ENCODE results near the gene ALOX12. TPM values are rescaled to one million over a fixed set of nuclear protein-coding genes. Genes with fewer than 3 reads are reported as not detected.
"Not testable (repeated sequence)": the region's sequence is repeated elsewhere in the genome, so short reads cannot be mapped to it uniquely, and the experiment has no call there.

The ALOX12 gene
- total RNA-seq, 1 experiment from 2014 or later, result not detected

GRCh38 chr17:7046127-7046724 lies 50.4 kb downstream of the ALOX12 start:
- H3K36me3 Mint-ChIP-seq (ENCODE audit: insufficient read depth, unreplicated experiment), result no peaks in the 10 kb centered on the region
- ChIA-PET CTCF (interaction anchor here (0.7 to 5.9 kb wide), 31 partner anchors 9 to 716 kb away, joined by 3 to 124 read pairs (median 4); partner anchors contain the start of genes SLC16A13 and WRAP53), POLR2A (interaction anchor here (0.6 to 2.1 kb wide), 8 partner anchors 9 to 284 kb away, joined by 3 to 19 read pairs (median 6); partner anchors contain the start of genes ACADVL, DLG4 and SLC16A13)
- no peak for TF ChIP-seq CTCF (IDR thresholded peaks at IDR 0.05; ENCODE audit: unreplicated experiment)
- BruUV-seq (replicated peaks), result no TSS peak
- H3K27me3 Mint-ChIP-seq (ENCODE audit: insufficient read depth, unreplicated experiment), result no peaks in the 10 kb centered on the region
- H3K9me3 Mint-ChIP-seq (ENCODE audit: unreplicated experiment), result no peaks in the 10 kb centered on the region
- no peak overlapping the region for H3K4me3 Mint-ChIP-seq (ENCODE audit: unreplicated experiment)
- peaks cover 11% of the 10 kb centered on the region for H3K4me1 Mint-ChIP-seq (ENCODE audit: insufficient read depth, unreplicated experiment)
- peak overlapping the region; percentile 32 for H3K27ac Mint-ChIP-seq (ENCODE audit: low read depth, unreplicated experiment)
- DNase-seq (ENCODE audit: unreplicated experiment), result no peak
- intact Hi-C loops (cut with micrococcal nuclease), result loop anchor here (5.0 kb wide), 3 partner anchors 251 to 391 kb away; partner anchors contain the start of genes FGF11 and TMEM102

DNA sequence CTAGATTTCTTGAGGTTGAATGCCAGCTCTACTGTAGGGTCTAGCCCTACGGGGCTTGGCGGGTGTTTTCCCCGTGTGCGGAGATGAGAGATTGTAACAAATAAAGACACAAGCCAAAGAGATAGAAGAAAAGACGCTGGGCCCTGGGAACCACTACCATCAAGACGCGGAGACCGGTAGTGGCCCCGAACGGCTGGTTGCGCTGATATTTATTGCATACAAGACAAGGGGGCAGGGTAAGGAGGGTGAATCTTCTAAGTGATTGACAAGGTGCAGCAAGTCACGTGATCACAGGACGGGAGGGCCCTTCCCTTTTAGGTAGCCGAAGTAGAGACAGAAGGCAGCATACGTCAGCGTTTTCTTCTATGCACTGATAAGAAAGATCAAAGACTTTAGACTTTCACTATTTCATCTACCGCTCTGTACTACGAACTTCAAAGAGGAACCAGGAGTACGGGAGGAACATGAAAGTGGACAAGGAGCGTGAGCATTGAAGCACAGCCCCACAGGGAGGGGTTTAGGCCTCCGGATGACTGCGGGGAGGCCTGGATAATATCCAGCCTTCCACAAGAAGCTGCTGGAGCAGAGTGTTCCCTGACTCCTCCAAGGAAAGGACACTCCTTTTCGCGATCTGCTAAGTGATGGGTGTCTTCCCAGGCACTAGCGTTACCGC lies 51.0 kb downstream of the ALOX12 start:
- DNase-seq (ENCODE audit: unreplicated experiment); H3K27me3 Mint-ChIP-seq (ENCODE audit: insufficient read depth, unreplicated experiment); H3K36me3 Mint-ChIP-seq (ENCODE audit: insufficient read depth, unreplicated experiment); H3K27ac Mint-ChIP-seq (ENCODE audit: low read depth, unreplicated experiment); H3K4me3 Mint-ChIP-seq (ENCODE audit: unreplicated experiment); BruUV-seq (replicated peaks); H3K9me3 Mint-ChIP-seq (ENCODE audit: unreplicated experiment): not testable (repeated sequence)
- H3K4me1 Mint-ChIP-seq (ENCODE audit: insufficient read depth, unreplicated experiment), result peaks cover 11% of the 10 kb centered on the region
- ChIA-PET POLR2A (interaction anchor here (1.2 to 2.1 kb wide), 4 partner anchors 10 to 173 kb away, joined by 4 to 19 read pairs (median 6); partner anchors contain the start of genes ACADVL, DLG4 and SLC16A13), CTCF (interaction anchor here (0.7 to 5.9 kb wide), 19 partner anchors 9 to 715 kb away, joined by 3 to 124 read pairs (median 8); no protein-coding TSS in a partner anchor)
- intact Hi-C loops (cut with micrococcal nuclease), result loop anchor here (5.0 kb wide), 3 partner anchors 250 to 390 kb away; partner anchors contain the start of genes FGF11 and TMEM102

- POLR2A ChIA-PET, result interaction anchor here (0.6 to 1.2 kb wide), 2 partner anchors 11 to 259 kb away, joined by 3 to 4 read pairs; partner anchors contain the start of gene SLC16A13
These were observed 51.7 kb downstream of the ALOX12 start for GRCh38 chr17:7047566-7047965.

DNA sequence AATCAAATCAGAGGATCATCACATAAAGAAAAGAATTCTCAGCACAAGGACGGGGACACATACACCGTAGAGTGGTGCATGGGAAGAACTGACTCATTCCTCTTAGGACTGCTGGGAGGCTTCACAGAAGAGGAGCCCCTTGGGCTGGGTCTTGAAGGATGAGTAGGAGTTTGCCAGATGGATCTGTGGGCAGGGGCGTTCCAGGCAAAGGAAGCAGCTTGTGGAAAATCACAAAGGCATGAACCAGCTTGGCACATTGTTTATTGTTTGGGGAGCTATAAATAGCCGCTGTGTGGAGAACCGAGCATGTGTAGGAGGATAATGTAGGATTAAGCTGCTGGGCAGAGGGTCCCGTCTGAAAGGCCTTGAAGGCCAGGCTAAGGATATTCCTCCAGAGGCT lies 53.1 kb downstream of the ALOX12 start:
- H3K4me3 Mint-ChIP-seq (ENCODE audit: unreplicated experiment), result no peak overlapping the region
- POLR2A ChIA-PET, result no interaction called here
- intact Hi-C loops (cut with micrococcal nuclease), result loop anchor here (5.0 kb wide), 3 partner anchors 248 to 388 kb away; partner anchors contain the start of genes FGF11 and TMEM102

More at GRCh38 chr17:7047566-7047965, 51.7 kb downstream of the ALOX12 start:
- Mint-ChIP-seq H3K27ac (ENCODE audit: low read depth, unreplicated experiment) (no peak overlapping the region), H3K4me1 (ENCODE audit: insufficient read depth, unreplicated experiment) (peaks cover 11% of the 10 kb centered on the region), H3K4me3 (ENCODE audit: unreplicated experiment) (no peak overlapping the region), H3K27me3 (ENCODE audit: insufficient read depth, unreplicated experiment) (no peaks in the 10 kb centered on the region), H3K9me3 (ENCODE audit: unreplicated experiment) (no peaks in the 10 kb centered on the region), H3K36me3 (ENCODE audit: insufficient read depth, unreplicated experiment) (no peaks in the 10 kb centered on the region)
- peak; percentile 14 for DNase-seq (ENCODE audit: unreplicated experiment)
- intact Hi-C loops (cut with micrococcal nuclease), result loop anchor here (5.0 kb wide), 3 partner anchors 250 to 390 kb away; partner anchors contain the start of genes FGF11 and TMEM102
- no peak for TF ChIP-seq CTCF (IDR thresholded peaks at IDR 0.05; ENCODE audit: unreplicated experiment)
- CTCF ChIA-PET, result interaction anchor here (0.9 to 5.9 kb wide), 4 partner anchors 26 to 117 kb away, joined by 5 to 124 read pairs (median 11); no protein-coding TSS in a partner anchor
- no TSS peak for BruUV-seq (replicated peaks)

DNA sequence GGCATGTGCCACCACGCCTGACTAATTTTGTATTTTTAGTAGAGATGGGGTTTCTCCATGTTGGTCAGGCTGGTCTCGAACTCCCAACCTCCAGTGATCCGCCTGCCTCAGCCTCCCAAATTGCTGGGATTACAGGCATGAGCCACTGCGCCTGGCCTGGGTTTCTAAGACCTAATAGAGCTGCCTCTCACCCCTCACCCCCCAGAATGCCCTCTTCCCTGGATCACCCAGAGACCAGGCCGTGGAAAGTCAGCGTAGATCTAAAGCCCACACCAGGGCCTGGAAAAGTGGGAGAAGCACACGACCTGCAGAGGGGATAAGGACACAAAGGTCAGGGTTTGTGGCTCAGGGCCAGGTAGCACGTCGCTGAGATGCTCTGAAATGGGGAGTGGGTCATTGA lies 54.7 kb downstream of the ALOX12 start:
- BruUV-seq (replicated peaks); intact Hi-C loops (cut with micrococcal nuclease); H3K4me3 Mint-ChIP-seq (ENCODE audit: unreplicated experiment); H3K27me3 Mint-ChIP-seq (ENCODE audit: insufficient read depth, unreplicated experiment); DNase-seq (ENCODE audit: unreplicated experiment); H3K9me3 Mint-ChIP-seq (ENCODE audit: unreplicated experiment); H3K27ac Mint-ChIP-seq (ENCODE audit: low read depth, unreplicated experiment); H3K36me3 Mint-ChIP-seq (ENCODE audit: insufficient read depth, unreplicated experiment): not testable (repeated sequence)
- ChIA-PET CTCF (interaction anchor here (0.8 to 6.4 kb wide), 8 partner anchors 12 to 215 kb away, joined by 3 to 113 read pairs (median 10); partner anchors contain the start of gene ASGR1), POLR2A (interaction anchor here (0.5 to 2.7 kb wide), 3 partner anchors 78 to 213 kb away, joined by 5 to 10 read pairs (median 7); no protein-coding TSS in a partner anchor)
- peaks cover 11% of the 10 kb centered on the region for H3K4me1 Mint-ChIP-seq (ENCODE audit: insufficient read depth, unreplicated experiment)

More for the DNA sequence above, 53.1 kb downstream of the ALOX12 start:
- TF ChIP-seq CTCF (IDR thresholded peaks at IDR 0.05; ENCODE audit: unreplicated experiment), result no peak
- no peaks in the 10 kb centered on the region for H3K36me3 Mint-ChIP-seq (ENCODE audit: insufficient read depth, unreplicated experiment)
- no peaks in the 10 kb centered on the region for H3K9me3 Mint-ChIP-seq (ENCODE audit: unreplicated experiment)
- no TSS peak for BruUV-seq (replicated peaks)
- peaks cover 11% of the 10 kb centered on the region for H3K4me1 Mint-ChIP-seq (ENCODE audit: insufficient read depth, unreplicated experiment)
- CTCF ChIA-PET, result interaction anchor here (0.5 to 5.9 kb wide), 5 partner anchors 90 to 129 kb away, joined by 3 to 124 read pairs (median 5); partner anchors contain the start of gene ASGR1
- no peak for DNase-seq (ENCODE audit: unreplicated experiment)
- no peaks in the 10 kb centered on the region for H3K27me3 Mint-ChIP-seq (ENCODE audit: insufficient read depth, unreplicated experiment)
- H3K27ac Mint-ChIP-seq (ENCODE audit: low read depth, unreplicated experiment), result no peak overlapping the region
